LHCN-M2 (cell line): ENCODE results near the gene SEMA4F. TPM values are rescaled to one million over a fixed set of nuclear protein-coding genes. Genes with fewer than 3 reads are reported as not detected.

Experiments
- DNase-seq: peaks from one replicate; pipeline ENCODE4 v3.0.0-alpha.2; 2012; ENCODE audit warnings: low read depth
- total RNA-seq: library from RNA; depleted of rRNA; stranded (reverse); fragments of >200 nt; gene quantifications from 2 replicates; pipeline ENCODE4 v1.2.3, GENCODE V29; 2014; rRNA removed

SEMA4F gene
- total RNA-seq, 1 experiment from 2014 or later = 8.8 TPM

- no peak for DNase-seq
Measured at GRCh38 chr2:74704216-74704615, 50.2 kb downstream of the SEMA4F start.

- no peak for DNase-seq
Measured at GRCh38 chr2:74706741-74707140, 52.7 kb downstream of the SEMA4F start.

- DNase-seq = no peak
Measured at GRCh38 chr2:74707837-74708236, 53.8 kb downstream of the SEMA4F start.

GRCh38 chr2:74708296-74708695 lies 54.2 kb downstream of the SEMA4F start:
- DNase-seq = no peak

DNA sequence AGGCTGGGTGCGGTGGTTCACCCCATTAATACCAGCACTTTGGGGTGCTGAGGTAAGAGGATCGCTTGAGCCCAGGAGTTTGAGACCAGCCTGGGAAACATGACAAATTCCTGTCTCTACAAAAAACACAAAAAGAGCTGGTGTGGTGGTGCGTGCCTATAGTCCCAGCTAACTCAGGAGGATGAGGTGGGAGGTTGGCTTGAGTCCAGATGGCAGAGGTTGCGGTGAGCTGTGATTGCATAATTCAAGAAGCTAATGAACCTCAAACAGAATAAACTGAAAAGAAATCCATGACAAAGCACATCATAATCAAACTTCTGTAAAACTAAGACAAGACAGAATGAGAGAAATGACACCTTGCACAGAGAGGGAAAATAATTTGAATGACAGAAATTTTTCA lies 54.8 kb downstream of the SEMA4F start:
- DNase-seq = no peak

DNA sequence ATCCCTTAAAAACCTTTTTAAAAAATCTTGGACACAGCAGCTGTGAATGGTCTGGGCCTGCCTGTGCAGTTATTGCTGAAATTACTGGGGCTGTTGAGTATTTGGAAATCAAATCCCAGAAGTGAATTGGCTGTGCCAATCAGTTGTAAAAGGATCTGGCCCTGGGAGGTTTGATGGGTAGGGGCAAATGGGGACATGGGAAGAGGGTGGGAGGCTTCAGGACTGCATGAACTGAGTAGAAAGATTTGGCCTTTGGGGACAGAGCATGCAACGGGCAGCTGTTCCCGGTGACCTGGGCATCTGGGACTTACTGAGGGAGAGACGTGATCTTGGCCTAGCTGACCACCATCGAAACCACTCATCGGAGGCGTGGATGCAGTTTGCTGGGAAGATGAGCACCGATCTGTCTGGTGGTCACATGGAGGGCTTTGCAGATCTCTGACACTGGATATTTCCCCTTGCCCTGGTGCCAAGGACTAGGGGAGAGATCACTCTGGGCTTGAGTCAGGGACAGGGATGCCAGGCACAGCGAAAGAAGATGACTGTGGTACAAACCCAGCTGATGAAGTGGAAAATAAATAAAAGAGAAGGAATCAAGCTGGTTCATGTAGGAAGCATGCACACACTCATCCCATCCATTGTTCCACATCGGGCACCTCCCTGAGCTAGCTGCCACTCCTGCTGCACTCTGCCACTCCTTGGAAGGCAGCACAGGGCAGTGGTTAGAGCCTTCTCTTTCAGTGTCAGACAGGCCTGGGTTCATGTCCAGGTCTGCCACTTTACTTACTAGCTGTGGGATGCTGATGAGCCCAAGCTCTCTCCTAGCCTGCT lies 58.4 kb downstream of the SEMA4F start:
- no peak for DNase-seq

GRCh38 chr2:74714691-74715080 lies 60.6 kb downstream of the SEMA4F start:
- no peak for DNase-seq

GRCh38 chr2:74715081-74715791 lies 61.2 kb downstream of the SEMA4F start:
- DNase-seq = peak; percentile 68

- DNase-seq = no peak
Measured at GRCh38 chr2:74715880-74716279, 61.8 kb downstream of the SEMA4F start.

- DNase-seq = no peak
Measured at GRCh38 chr2:74719066-74719465, 65.0 kb downstream of the SEMA4F start.

DNA sequence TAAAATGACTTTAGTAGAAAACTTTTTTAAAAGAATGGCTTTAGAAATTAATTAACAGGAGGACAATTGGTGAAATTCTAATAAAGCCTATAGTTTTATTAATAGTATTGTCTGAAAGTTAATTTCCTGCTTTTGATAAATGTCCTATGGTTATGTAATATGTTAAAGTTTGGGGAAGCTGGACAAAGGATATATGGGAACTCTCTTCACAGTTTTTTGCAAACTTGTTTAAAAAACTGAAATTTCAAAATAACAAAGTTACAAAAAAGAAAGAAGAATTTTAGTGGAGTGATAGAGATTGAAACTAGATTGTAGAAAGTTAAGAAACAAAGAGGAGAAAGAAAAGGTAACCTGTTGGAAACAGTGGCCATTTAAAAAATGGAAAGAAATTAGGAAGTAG lies 67.3 kb downstream of the SEMA4F start:
- no peak for DNase-seq

DNA sequence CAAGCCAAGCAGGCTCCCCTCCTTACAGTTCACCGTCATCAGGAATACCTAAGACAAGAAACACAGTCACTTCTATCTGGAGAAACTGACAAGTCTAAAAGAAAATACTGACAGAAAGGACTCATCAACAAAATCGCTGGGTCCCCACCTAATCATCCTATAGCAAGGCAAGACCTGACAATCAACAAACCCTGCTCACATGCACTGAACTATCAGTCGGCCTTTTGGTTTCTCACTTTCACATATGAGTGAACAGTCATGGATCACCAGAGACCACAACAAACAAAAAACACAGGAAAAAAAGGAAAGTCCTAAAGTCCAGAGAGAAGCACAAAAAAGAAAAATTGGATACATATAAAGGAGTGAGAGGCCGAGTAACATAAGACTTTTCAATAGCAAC lies 70.4 kb downstream of the SEMA4F start:
- DNase-seq = no peak

DNA sequence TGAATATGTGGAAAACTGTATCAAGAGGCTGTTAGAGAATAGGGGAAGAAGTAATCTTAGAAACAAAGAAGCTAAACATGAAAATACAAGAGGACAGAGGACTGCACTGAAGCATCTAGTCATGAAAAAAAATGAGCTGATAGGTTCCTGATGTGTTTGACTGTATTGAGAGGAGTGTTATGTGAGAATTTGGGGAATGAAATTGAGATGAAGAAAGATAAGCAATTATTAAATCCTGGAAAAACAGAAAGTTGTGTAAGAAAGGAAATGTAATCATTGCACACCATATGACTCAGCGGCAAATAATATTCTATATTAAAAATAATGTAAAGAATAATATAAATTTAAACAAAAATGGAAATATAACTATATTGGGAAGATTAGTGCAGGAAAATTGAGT lies 71.2 kb downstream of the SEMA4F start:
- DNase-seq = no peak

DNA sequence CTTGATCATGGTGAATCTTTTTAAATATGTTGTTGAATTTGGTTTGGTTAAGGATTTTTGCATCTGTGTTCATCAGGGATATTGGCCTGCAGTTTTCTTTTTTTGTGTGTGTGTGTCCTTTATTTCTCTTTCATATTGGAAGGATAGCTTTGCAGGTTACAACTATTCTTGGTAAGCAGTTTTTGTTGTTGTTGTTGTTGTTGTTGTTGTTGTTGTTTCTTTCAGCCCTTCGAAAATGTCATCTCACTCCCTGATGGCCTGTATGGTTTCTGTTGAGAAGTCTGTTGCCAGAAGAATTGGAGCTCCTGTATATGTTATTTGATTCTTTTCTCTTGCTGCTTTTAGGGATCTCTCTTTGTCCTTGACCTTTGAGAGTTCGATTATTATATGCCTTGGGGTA lies 74.8 kb downstream of the SEMA4F start:
- no peak for DNase-seq

DNA sequence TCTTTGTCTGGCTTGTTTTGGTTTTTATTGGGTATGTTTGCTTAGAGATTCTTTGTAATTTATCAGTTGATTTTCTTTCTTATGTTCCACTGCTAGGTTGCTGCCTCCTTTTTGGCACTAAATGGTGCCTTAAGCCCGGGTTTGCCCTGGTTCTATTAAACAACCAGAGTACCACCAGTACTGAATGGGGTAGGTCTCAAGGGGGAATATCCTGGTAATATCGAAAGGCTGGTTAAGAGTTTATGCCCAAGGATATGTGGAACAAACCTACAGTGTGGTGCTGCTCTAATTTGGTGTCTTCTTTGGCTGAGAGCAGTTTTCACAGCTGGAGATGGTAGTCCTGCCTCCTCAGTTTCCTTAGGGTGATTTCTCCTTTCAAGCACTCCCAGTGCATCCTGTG lies 76.5 kb downstream of the SEMA4F start:
- DNase-seq = no peak

Other genes starting within 250 kb of the SEMA4F start
- 0.63 and 1.5 TPM in 2 replicates for gene C2orf81, start 232.6 kb upstream of the SEMA4F start, total RNA-seq
- 40.0 and 55.8 TPM in 2 replicates for gene WDR54, start 232.5 kb upstream of the SEMA4F start, total RNA-seq
- 36.2 and 51.4 TPM in 2 replicates for gene RTKN, start 212.3 kb upstream of the SEMA4F start, total RNA-seq
- gene INO80B, start 199.2 kb upstream of the SEMA4F start, total RNA-seq = 5.6 and 23.2 TPM in 2 replicates
- 58.6 and 65.4 TPM in 2 replicates for gene WBP1, start 195.8 kb upstream of the SEMA4F start, total RNA-seq
- 40.8 and 41.6 TPM in 2 replicates for gene MOGS, start 188.9 kb upstream of the SEMA4F start, total RNA-seq
- 23.7 and 26.7 TPM in 2 replicates for gene MRPL53, start 181.6 kb upstream of the SEMA4F start, total RNA-seq
- 13.1 and 13.7 TPM in 2 replicates for gene CCDC142, start 171.2 kb upstream of the SEMA4F start, total RNA-seq
- gene TTC31, start 171.2 kb upstream of the SEMA4F start, total RNA-seq = 22.4 and 24.2 TPM in 2 replicates
- 1.2 and 1.6 TPM in 2 replicates for gene LBX2, start 154.6 kb upstream of the SEMA4F start, total RNA-seq
- 29.4 and 29.6 TPM in 2 replicates for gene PCGF1, start 146.6 kb upstream of the SEMA4F start, total RNA-seq
- 0.46 and 1.1 TPM in 2 replicates for gene TLX2, start 139.8 kb upstream of the SEMA4F start, total RNA-seq
- not detected in 2 replicates for gene DQX1, start 128.0 kb upstream of the SEMA4F start, total RNA-seq
- 140 TPM in 2 replicates for gene AUP1, start 124.5 kb upstream of the SEMA4F start, total RNA-seq
- 40.9 and 43.2 TPM in 2 replicates for gene HTRA2, start 124.3 kb upstream of the SEMA4F start, total RNA-seq
- gene LOXL3, start 100.3 kb upstream of the SEMA4F start, total RNA-seq = 9.9 and 11.7 TPM in 2 replicates
- gene DOK1, start 99.5 kb upstream of the SEMA4F start, total RNA-seq = 25.1 and 33.5 TPM in 2 replicates
- 0.06 TPM in 1 of 2 replicates, not detected in the other for gene M1AP, start 5.9 kb upstream of the SEMA4F start, total RNA-seq
- gene HK2, start 179.9 kb downstream of the SEMA4F start, total RNA-seq = 8.5 and 9.8 TPM in 2 replicates